Measurements from ENCODE around the gene RASAL3. TPM values are rescaled to one million over a fixed set of nuclear protein-coding genes. Genes with fewer than 3 reads are reported as not detected.

The RASAL3 gene
- total RNA-seq, 1 experiment from 2014 or later: 0.10 TPM

- Histone ChIP-seq H3K27ac (ENCODE audit: low read length) (no peak overlapping the region), H3K4me3 (ENCODE audit: low read depth in 2 of 2, low read length in 2 of 2) (no peak overlapping the region), H3K4me1 (ENCODE audit: control insufficient read depth, insufficient read depth, low read length) (no peaks in the 10 kb centered on the region), H3K36me3 (ENCODE audit: control insufficient read depth, insufficient read depth, low read length) (0 out of 2 replicates have a peak, but pooled peaks cover 3% of the 10 kb centered on the region), H3K9me3 (ENCODE audit: control insufficient read depth, insufficient read depth, low read depth, low read length) (no peaks in the 10 kb centered on the region), H3K27me3 (ENCODE audit: control insufficient read depth, insufficient read depth, low read length) (no peaks in the 10 kb centered on the region)
- in situ Hi-C loops (cut with HindIII; ENCODE audit: low pct_unique_long_range_greater_than_20kb, low sequenced_read_pairs) (no loop called here), intact Hi-C loops (cut with micrococcal nuclease; ENCODE audit: unreplicated experiment) (no loop called here)
- POLR2A ChIA-PET: interaction anchor here (0.6 kb wide), 1 partner anchor 652 kb away, joined by 9 read pairs; no protein-coding TSS in a partner anchor
- no peak for TF ChIP-seq CTCF (IDR thresholded peaks at IDR 0.05)
- no peak for TF ChIP-seq SIN3A (IDR thresholded peaks at IDR 0.05; ENCODE audit: borderline replicate concordance, insufficient read depth, low read depth, low read length)
- TF ChIP-seq TCF7L2 (IDR thresholded peaks at IDR 0.05; ENCODE audit: low read depth, low read length): no peak
- TF ChIP-seq, protein P1, sequence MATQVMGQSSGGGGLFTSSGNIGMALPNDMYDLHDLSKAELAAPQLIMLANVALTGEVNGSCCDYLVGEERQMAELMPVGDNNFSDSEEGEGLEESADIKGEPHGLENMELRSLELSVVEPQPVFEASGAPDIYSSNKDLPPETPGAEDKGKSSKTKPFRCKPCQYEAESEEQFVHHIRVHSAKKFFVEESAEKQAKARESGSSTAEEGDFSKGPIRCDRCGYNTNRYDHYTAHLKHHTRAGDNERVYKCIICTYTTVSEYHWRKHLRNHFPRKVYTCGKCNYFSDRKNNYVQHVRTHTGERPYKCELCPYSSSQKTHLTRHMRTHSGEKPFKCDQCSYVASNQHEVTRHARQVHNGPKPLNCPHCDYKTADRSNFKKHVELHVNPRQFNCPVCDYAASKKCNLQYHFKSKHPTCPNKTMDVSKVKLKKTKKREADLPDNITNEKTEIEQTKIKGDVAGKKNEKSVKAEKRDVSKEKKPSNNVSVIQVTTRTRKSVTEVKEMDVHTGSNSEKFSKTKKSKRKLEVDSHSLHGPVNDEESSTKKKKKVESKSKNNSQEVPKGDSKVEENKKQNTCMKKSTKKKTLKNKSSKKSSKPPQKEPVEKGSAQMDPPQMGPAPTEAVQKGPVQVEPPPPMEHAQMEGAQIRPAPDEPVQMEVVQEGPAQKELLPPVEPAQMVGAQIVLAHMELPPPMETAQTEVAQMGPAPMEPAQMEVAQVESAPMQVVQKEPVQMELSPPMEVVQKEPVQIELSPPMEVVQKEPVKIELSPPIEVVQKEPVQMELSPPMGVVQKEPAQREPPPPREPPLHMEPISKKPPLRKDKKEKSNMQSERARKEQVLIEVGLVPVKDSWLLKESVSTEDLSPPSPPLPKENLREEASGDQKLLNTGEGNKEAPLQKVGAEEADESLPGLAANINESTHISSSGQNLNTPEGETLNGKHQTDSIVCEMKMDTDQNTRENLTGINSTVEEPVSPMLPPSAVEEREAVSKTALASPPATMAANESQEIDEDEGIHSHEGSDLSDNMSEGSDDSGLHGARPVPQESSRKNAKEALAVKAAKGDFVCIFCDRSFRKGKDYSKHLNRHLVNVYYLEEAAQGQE (IDR thresholded peaks at IDR 0.05; ENCODE audit: insufficient read depth in 1 of 2, low read depth in 2 of 2, low read length in 1 of 2): no peak
- no peak for TF ChIP-seq POLR2AphosphoS5 (IDR thresholded peaks at IDR 0.05; ENCODE audit: low read depth, low read length)
- DNase-seq (ENCODE audit: low read depth, low spot score): no peak
- ATAC-seq: no peak
- no TSS peak for BruUV-seq (replicated peaks)
- CTCF ChIA-PET: no interaction called here
Measured at GRCh38 chr19:15425321-15425950, 38.9 kb downstream of the RASAL3 start.

GRCh38 chr19:15424692-15425272 is 39.6 kb downstream of the RASAL3 start:
- intact Hi-C loops (cut with micrococcal nuclease; ENCODE audit: unreplicated experiment): no loop called here
- DNase-seq (ENCODE audit: low read depth, low spot score): no peak
- H3K27ac ChIP-seq (ENCODE audit: low read length): no peak overlapping the region
- ChIA-PET POLR2A (no interaction called here), CTCF (no interaction called here)
- BruUV-seq (replicated peaks): no TSS peak
- TF ChIP-seq TCF7L2 (IDR thresholded peaks at IDR 0.05; ENCODE audit: low read depth, low read length): no peak
- TF ChIP-seq SIN3A (IDR thresholded peaks at IDR 0.05; ENCODE audit: borderline replicate concordance, insufficient read depth, low read depth, low read length): no peak
- TF ChIP-seq, protein P1 (IDR thresholded peaks at IDR 0.05; ENCODE audit: insufficient read depth in 1 of 2, low read depth in 2 of 2, low read length in 1 of 2): no peak
- TF ChIP-seq CTCF (IDR thresholded peaks at IDR 0.05): no peak
- no peak for TF ChIP-seq POLR2AphosphoS5 (IDR thresholded peaks at IDR 0.05; ENCODE audit: low read depth, low read length)
- in situ Hi-C loops (cut with HindIII; ENCODE audit: low pct_unique_long_range_greater_than_20kb, low sequenced_read_pairs): no loop called here
- H3K4me3 ChIP-seq (ENCODE audit: low read depth in 2 of 2, low read length in 2 of 2): no peak overlapping the region
- 0 out of 2 replicates have a peak, but pooled peaks cover 3% of the 10 kb centered on the region for H3K36me3 ChIP-seq (ENCODE audit: control insufficient read depth, insufficient read depth, low read length)
- peaks cover 2% of the 10 kb centered on the region for H3K4me1 ChIP-seq (ENCODE audit: control insufficient read depth, insufficient read depth, low read length)
- H3K27me3 ChIP-seq (ENCODE audit: control insufficient read depth, insufficient read depth, low read length): no peaks in the 10 kb centered on the region
- H3K9me3 ChIP-seq (ENCODE audit: control insufficient read depth, insufficient read depth, low read depth, low read length): no peaks in the 10 kb centered on the region
- no peak for ATAC-seq

All from Panc1 (cell line).